ENCODE measurements around the gene NXPE3. TPM values are rescaled to one million over a fixed set of nuclear protein-coding genes. Genes with fewer than 3 reads are reported as not detected.
A peak's percentile ranks its signal among the peaks of the same experiment; 100 is the strongest.

Gene NXPE3
- total RNA-seq, 6 experiments from 2014 or later = 0.75 to 2.9 (median 1.7) TPM

- WGBS (ENCODE audit: insufficient coverage, low coverage, low lambda C conversion rate, missing lambda C conversion rate) = 75% methylated on average over 4 of the region's 5 CpGs
These were observed 44.5 kb downstream of the NXPE3 start for GRCh38 chr3:101823525-101823924.

GRCh38 chr3:101824702-101825101, 45.7 kb downstream of the NXPE3 start:
- Histone ChIP-seq H3K36me3 (no peaks in the 10 kb centered on the region), H3K9me3 (no peaks in the 10 kb centered on the region), H3K4me3 (no peak overlapping the region), H3K27ac (no peak overlapping the region), H3K27me3 (no peaks in the 10 kb centered on the region), H3K4me1 (peaks cover 0 to 19% (median 6%) of the 10 kb centered on the region in 4 donors)
- 83% methylated on average over 3 of the region's 3 CpGs for WGBS (ENCODE audit: insufficient coverage, low coverage, low lambda C conversion rate, missing lambda C conversion rate)
- intact Hi-C loops (cut with DNase I) = no loop called here
- TF ChIP-seq CTCF (IDR thresholded peaks at IDR 0.05) (no peak), POLR2A (IDR thresholded peaks at IDR 0.05) (no peak)
- ATAC-seq (no peak), DNase-seq (no peak)

More at GRCh38 chr3:101823525-101823924, 44.5 kb downstream of the NXPE3 start:
- ATAC-seq = no peak
- no peak overlapping the region for H3K4me3 ChIP-seq
- TF ChIP-seq POLR2A (IDR thresholded peaks at IDR 0.05) (no peak), CTCF (IDR thresholded peaks at IDR 0.05) (no peak)
- intact Hi-C loops (cut with DNase I) = no loop called here
- DNase-seq = no peak
- no peaks in the 10 kb centered on the region for H3K27me3 ChIP-seq
- H3K9me3 ChIP-seq = no peaks in the 10 kb centered on the region
- no peaks in the 10 kb centered on the region for H3K36me3 ChIP-seq
- H3K4me1 ChIP-seq = peaks cover 0 to 9% (median 3%) of the 10 kb centered on the region in 4 donors
- no peak overlapping the region for H3K27ac ChIP-seq

DNA sequence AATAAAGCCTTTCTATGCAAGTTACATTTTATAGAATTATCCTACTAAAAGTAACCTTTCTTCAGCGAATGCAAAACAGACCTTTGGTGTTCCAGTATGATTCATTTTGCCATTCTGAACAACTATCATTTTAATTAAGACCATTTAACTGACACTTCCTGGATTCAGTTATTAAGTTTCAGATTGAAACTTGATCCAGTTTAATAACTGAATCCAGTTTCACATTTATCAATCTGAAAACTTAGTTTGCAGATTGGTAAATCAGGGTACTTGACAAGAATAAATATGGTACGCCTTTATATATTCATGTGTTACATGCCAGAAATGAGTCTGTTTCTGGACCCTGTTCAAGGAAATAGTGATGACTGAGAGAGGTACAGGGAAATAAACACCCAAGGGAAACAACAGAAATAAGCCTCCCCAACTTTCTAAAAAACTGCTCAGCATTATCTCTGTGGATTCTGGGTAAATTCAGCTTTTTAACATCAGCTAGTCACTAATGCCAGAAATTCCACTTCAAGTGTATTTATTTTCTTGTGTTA, 47.0 kb downstream of the NXPE3 start:
- intact Hi-C loops (cut with DNase I) = no loop called here
- Histone ChIP-seq H3K4me3 (no peak overlapping the region), H3K27me3 (no peaks in the 10 kb centered on the region), H3K27ac (peak overlapping the region; percentile 89 to 94 (median 92)), H3K36me3 (no peaks in the 10 kb centered on the region), H3K9me3 (no peaks in the 10 kb centered on the region), H3K4me1 (peaks cover 0 to 19% (median 6%) of the 10 kb centered on the region in 4 donors)
- TF ChIP-seq CTCF (IDR thresholded peaks at IDR 0.05) = no peak
- TF ChIP-seq POLR2A (IDR thresholded peaks at IDR 0.05) = no peak
- 42% methylated on average over 2 of the region's 2 CpGs for WGBS (ENCODE audit: insufficient coverage, low coverage, low lambda C conversion rate, missing lambda C conversion rate)
- no peak for DNase-seq
- no peak for ATAC-seq

- WGBS (ENCODE audit: insufficient coverage, low coverage, low lambda C conversion rate, missing lambda C conversion rate) = 1% methylated on average over 23 of the region's 30 CpGs
- peak; percentile 80 to 89 (median 83) for ATAC-seq
- TF ChIP-seq CTCF (IDR thresholded peaks at IDR 0.05) = peak in 1 of 4 donors; percentile 8
- peak; percentile 79 for TF ChIP-seq POLR2A (IDR thresholded peaks at IDR 0.05)
These were observed 48.5 kb downstream of the NXPE3 start for GRCh38 chr3:101827211-101828174.

More at GRCh38 chr3:101827211-101828174, 48.5 kb downstream of the NXPE3 start:
- DNase-seq = peak; percentile 77 to 82 (median 80)
- no peaks in the 10 kb centered on the region for H3K9me3 ChIP-seq
- H3K27me3 ChIP-seq = no peaks in the 10 kb centered on the region
- intact Hi-C loops (cut with DNase I) = no loop called here
- H3K36me3 ChIP-seq = no peaks in the 10 kb centered on the region
- peak overlapping the region; percentile 42 to 64 (median 50) for H3K4me3 ChIP-seq
- peak overlapping the region; percentile 89 to 94 (median 92) for H3K27ac ChIP-seq
- H3K4me1 ChIP-seq = peaks cover 0 to 19% (median 6%) of the 10 kb centered on the region in 4 donors
